K562 (cell line): ENCODE results near the gene MDC1. TPM values are rescaled to one million over a fixed set of nuclear protein-coding genes. Genes with fewer than 3 reads are reported as not detected.

Source experiments
- ARID1B ChIP-seq: fragments of 450-650 bp; IDR thresholded peaks from 2 replicates; pipeline ENCODE4 v1.6.1; 2016; ENCODE audit warnings: antibody characterized with exemption, mild to moderate bottlenecking, inconsistent platforms
- BCLAF1 ChIP-seq, 2 experiments: fragments of 450-650 bp in 1 of 2; IDR thresholded peaks; 2 replicates each; pipeline ENCODE4 v1.6.1; 2011 to 2017; ENCODE audit warnings: low read depth in 2 of 2, antibody characterized with exemption in 1 of 2, borderline replicate concordance in 1 of 2, low read length in 1 of 2, mild to moderate bottlenecking in 1 of 2, mixed read lengths in 1 of 2; ENCODE audit not compliant: control insufficient read depth in 1 of 2
- FUS ChIP-seq: fragments of 200-400 bp; formaldehyde crosslinking; optimal IDR thresholded peaks from 2 replicates; pipeline ENCODE3; 2017; ENCODE audit warnings: low read depth, low read length
- MYBL2 ChIP-seq, 2 experiments: fragments of 450-650 bp in 1 of 2; sonication (generic) in 1 of 2; formaldehyde crosslinking in 1 of 2; IDR thresholded peaks; 2 replicates each; pipeline versions ENCODE4 v1.6.1 to v1.8.1; 2017 to 2022; ENCODE audit warnings: borderline replicate concordance in 1 of 2, inconsistent platforms in 1 of 2, low read depth in 1 of 2, mild to moderate bottlenecking in 1 of 2, missing genetic modification reagents in 1 of 2, moderate library complexity in 1 of 2
- NFXL1 ChIP-seq: fragments of 450-650 bp; formaldehyde crosslinking; IDR thresholded peaks from 2 replicates; pipeline ENCODE4 v1.4.0; 2021; ENCODE audit warnings: mild to moderate bottlenecking
- SMARCE1 ChIP-seq: fragments of 450-650 bp; IDR thresholded peaks from 2 replicates; pipeline ENCODE4 v1.7.1; 2016; ENCODE audit warnings: mild to moderate bottlenecking
- ZBTB49 ChIP-seq: sonication (generic); formaldehyde crosslinking; IDR thresholded peaks from 2 replicates; pipeline ENCODE4 v1.8.0; 2022; ENCODE audit warnings: missing genetic modification reagents, mild to moderate bottlenecking, borderline replicate concordance
- ZNF12 ChIP-seq: sonication (generic); formaldehyde crosslinking; IDR thresholded peaks from 2 replicates; pipeline ENCODE4 v1.4.0; 2020; ENCODE audit warnings: mild to moderate bottlenecking, missing genetic modification reagents
- ZNF282 ChIP-seq: sonication (generic); formaldehyde crosslinking; IDR thresholded peaks from 2 replicates; pipeline ENCODE4 v1.8.1; 2023; ENCODE audit warnings: missing genetic modification reagents
- ZSCAN29 ChIP-seq: fragments of 450-650 bp; IDR thresholded peaks from 2 replicates; pipeline ENCODE4 v1.6.1; 2017
- polyA plus RNA-seq, 8 experiments: library from polyadenylated mRNA; depleted of rRNA in 4 of 8; stranded (reverse) in 5 of 8; unstranded in 3 of 8; fragments of >200 nt; fragmentation: Nextera tagmentation in 2 of 8; fragmentation: Illumina TruSeq in 1 of 8; extraction: Ambion mirVana in 2 of 8; extraction: Trizol in 1 of 8; gene quantifications; 2 replicates each; pipeline versions ENCODE4 v1.2.1 to v1.2.3, GENCODE V29; 2011 to 2014; ENCODE audit warnings: inconsistent platforms in 1 of 8, missing spikeins in 1 of 8
- total RNA-seq, 7 experiments: library from RNA; depleted of rRNA in 6 of 7; stranded (reverse); fragments of >200 nt in 6 of 7; fragmentation: Illumina TruSeq in 2 of 7; extraction: Trizol in 2 of 7; gene quantifications; 2 replicates each; pipeline versions ENCODE4 v1.2.1 to v1.2.3, GENCODE V29; 2011 to 2021; ENCODE audit warnings: low replicate concordance in 1 of 7
- TF ChIP-seq, protein P1 (sequence below), 2 experiments: fragments of 150-350 bp in 1 of 2; IDR thresholded peaks; 2 replicates each; pipeline ENCODE4 v1.6.1; 2012 to 2016; ENCODE audit warnings: low read depth in 2 of 2, low read length in 2 of 2, mild to moderate bottlenecking in 1 of 2, moderate library complexity in 1 of 2
- TF ChIP-seq, protein P2 (sequence below), 3 experiments: fragments of 200-800 bp in 1 of 3; fragments of 250-450 bp in 1 of 3; fragments of 450-650 bp in 1 of 3; sonication (Bioruptor Pico) in 1 of 3; sonication (Bioruptor generic) in 1 of 3; formaldehyde crosslinking in 1 of 3; IDR thresholded peaks; 2 replicates each; pipeline versions ENCODE4 v1.6.1 to v1.8.0; 2016 to 2022; ENCODE audit warnings: mild to moderate bottlenecking in 2 of 3, missing genetic modification characterization in 2 of 3, missing compliant biosample characterization in 1 of 3, moderate library complexity in 1 of 3

MDC1 gene
- total and polyA plus RNA-seq, 9 of the 15 experiments (the other 6 are each of a cell fraction or from before 2014, with no cell fraction given): 8.2 to 114 (median 20.0) TPM

GRCh38 chr6:30686009-30686907 lies 30.8 kb downstream of the MDC1 start, which contains the start of gene PPP1R18 (continued):
- TF ChIP-seq BCLAF1 (IDR thresholded peaks at IDR 0.05; ENCODE audit: borderline replicate concordance in 1 of 2, control insufficient read depth in 1 of 2, low read depth in 2 of 2, low read length in 1 of 2) (0 out of 4 replicates have a peak, but pooled peaks of 1 of the 2 experiments have one; percentile 26), FUS (no peak), ZBTB49 (CRISPR knock-in tag) (no peak), NFXL1 (CRISPR knock-in tag) (no peak), ZNF12 (CRISPR knock-in tag) (no peak), ZNF282 (CRISPR knock-in tag) (no peak), ZSCAN29 (peak; percentile 55; the same call in 1 of the 2 replicates), MYBL2 (IDR thresholded peaks at IDR 0.05; ENCODE audit: low read depth) (no peak), MYBL2 (CRISPR knock-in tag; IDR thresholded peaks at IDR 0.05; ENCODE audit: borderline replicate concordance) (no peak), ARID1B (peak; percentile 44), SMARCE1 (no peak)
- TF ChIP-seq, protein P1, sequence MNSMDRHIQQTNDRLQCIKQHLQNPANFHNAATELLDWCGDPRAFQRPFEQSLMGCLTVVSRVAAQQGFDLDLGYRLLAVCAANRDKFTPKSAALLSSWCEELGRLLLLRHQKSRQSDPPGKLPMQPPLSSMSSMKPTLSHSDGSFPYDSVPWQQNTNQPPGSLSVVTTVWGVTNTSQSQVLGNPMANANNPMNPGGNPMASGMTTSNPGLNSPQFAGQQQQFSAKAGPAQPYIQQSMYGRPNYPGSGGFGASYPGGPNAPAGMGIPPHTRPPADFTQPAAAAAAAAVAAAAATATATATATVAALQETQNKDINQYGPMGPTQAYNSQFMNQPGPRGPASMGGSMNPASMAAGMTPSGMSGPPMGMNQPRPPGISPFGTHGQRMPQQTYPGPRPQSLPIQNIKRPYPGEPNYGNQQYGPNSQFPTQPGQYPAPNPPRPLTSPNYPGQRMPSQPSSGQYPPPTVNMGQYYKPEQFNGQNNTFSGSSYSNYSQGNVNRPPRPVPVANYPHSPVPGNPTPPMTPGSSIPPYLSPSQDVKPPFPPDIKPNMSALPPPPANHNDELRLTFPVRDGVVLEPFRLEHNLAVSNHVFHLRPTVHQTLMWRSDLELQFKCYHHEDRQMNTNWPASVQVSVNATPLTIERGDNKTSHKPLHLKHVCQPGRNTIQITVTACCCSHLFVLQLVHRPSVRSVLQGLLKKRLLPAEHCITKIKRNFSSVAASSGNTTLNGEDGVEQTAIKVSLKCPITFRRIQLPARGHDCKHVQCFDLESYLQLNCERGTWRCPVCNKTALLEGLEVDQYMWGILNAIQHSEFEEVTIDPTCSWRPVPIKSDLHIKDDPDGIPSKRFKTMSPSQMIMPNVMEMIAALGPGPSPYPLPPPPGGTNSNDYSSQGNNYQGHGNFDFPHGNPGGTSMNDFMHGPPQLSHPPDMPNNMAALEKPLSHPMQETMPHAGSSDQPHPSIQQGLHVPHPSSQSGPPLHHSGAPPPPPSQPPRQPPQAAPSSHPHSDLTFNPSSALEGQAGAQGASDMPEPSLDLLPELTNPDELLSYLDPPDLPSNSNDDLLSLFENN (IDR thresholded peaks at IDR 0.05; ENCODE audit: low read depth in 2 of 2, low read length in 2 of 2): no peak
- TF ChIP-seq, protein P2, sequence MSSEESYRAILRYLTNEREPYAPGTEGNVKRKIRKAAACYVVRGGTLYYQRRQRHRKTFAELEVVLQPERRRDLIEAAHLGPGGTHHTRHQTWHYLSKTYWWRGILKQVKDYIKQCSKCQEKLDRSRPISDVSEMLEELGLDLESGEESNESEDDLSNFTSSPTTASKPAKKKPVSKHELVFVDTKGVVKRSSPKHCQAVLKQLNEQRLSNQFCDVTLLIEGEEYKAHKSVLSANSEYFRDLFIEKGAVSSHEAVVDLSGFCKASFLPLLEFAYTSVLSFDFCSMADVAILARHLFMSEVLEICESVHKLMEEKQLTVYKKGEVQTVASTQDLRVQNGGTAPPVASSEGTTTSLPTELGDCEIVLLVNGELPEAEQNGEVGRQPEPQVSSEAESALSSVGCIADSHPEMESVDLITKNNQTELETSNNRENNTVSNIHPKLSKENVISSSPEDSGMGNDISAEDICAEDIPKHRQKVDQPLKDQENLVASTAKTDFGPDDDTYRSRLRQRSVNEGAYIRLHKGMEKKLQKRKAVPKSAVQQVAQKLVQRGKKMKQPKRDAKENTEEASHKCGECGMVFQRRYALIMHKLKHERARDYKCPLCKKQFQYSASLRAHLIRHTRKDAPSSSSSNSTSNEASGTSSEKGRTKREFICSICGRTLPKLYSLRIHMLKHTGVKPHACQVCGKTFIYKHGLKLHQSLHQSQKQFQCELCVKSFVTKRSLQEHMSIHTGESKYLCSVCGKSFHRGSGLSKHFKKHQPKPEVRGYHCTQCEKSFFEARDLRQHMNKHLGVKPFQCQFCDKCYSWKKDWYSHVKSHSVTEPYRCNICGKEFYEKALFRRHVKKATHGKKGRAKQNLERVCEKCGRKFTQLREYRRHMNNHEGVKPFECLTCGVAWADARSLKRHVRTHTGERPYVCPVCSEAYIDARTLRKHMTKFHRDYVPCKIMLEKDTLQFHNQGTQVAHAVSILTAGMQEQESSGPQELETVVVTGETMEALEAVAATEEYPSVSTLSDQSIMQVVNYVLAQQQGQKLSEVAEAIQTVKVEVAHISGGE (CRISPR knock-in tag; IDR thresholded peaks at IDR 0.05): peak in 1 of 3 experiments; percentile 59; a peak in 2 of 6 replicates
